ENCODE measurements around the gene FAM131A. TPM values are rescaled to one million over a fixed set of nuclear protein-coding genes. Genes with fewer than 3 reads are reported as not detected.

Gene FAM131A
- total and polyA plus RNA-seq, 9 of the 15 experiments (the other 6 are each of a cell fraction or from before 2014, with no cell fraction given), result 0.48 to 11.1 (median 4.3) TPM

DNA sequence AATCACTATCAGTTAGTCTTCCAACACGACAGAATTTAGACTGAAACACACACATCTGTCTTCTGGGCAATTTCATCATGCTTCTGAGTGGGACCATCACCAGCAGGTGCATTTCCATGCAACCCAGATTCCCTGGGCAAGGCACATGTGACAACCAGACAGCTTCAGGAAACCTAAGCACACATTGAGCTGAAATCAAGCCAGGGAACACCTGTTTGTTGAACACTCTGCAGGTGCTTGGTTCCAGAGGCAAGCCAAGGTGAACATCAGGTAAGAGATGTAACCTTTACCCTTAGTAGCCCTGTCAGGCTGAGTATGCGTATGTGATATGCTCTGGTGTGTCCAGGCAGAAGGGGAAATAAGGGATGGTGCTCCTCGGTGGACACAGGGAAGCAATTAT, 41.6 kb upstream of the FAM131A start (continued):
- TF ChIP-seq SREBF2 (CRISPR knock-in tag; IDR thresholded peaks at IDR 0.05), result no peak
- TF ChIP-seq, protein P1, sequence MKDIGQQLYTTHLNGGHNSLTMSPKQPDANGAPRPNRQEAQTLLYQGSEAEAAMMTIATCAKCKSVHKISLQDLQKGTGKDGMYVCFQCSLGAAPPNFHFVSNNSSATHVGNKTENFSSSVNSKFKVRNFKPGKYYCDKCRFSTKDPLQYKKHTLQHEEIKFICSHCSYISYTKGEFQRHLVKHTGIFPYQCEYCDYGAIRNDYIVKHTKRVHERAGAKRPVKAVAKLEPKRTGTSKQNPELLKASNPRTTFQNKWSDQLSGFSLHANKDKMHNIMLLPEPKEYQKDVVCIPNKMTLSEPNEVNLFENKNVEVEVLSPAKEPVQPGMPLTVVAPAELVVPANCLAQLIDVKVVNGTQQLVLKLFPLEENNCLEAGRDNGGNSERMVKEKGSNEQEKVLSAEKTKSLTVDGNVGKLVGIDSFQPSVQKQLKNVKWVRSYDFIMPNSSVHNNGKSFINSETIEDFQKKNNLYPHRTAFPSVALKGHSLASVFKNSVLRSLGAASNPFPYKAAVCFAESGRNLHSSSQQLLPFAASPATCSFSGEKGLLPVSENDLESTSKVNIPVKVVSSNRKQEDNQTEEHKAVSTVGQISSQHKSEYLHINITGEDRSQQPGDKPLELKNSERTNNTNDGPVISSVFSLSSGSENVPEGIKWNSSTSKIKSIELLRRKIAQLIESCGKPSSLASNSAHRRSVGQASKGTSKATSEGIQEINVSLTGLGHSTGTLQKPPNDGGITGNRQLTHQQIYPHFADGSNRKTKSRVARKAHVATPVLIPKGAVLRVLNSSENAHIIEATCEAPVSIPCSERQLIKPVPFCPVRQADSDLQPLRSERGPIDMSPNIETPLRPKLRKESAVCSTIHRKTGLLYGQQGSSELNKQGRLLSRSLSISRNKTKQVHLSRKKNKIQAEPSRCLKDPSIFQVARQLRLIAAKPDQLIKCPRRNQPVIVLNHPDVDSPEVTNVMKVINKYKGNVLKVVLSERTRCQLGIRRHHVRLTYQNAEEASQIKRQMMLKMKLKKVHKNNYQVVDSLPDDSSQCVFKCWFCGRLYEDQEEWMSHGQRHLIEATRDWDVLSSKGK (CRISPR knock-in tag; IDR thresholded peaks at IDR 0.05), result no peak
- TF ChIP-seq U2AF1 (optimal IDR thresholded peaks at IDR 0.05; ENCODE audit: low read depth, low read length), result no peak
- TF ChIP-seq, protein P2, sequence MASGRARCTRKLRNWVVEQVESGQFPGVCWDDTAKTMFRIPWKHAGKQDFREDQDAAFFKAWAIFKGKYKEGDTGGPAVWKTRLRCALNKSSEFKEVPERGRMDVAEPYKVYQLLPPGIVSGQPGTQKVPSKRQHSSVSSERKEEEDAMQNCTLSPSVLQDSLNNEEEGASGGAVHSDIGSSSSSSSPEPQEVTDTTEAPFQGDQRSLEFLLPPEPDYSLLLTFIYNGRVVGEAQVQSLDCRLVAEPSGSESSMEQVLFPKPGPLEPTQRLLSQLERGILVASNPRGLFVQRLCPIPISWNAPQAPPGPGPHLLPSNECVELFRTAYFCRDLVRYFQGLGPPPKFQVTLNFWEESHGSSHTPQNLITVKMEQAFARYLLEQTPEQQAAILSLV (tag; IDR thresholded peaks at IDR 0.05), result no peak
- TF ChIP-seq SNRNP70 (optimal IDR thresholded peaks at IDR 0.05; ENCODE audit: low read depth, low read length), result no peak
- TF ChIP-seq SNIP1 (IDR thresholded peaks at IDR 0.05; ENCODE audit: low read depth), result no peak
- TF ChIP-seq, protein P3, sequence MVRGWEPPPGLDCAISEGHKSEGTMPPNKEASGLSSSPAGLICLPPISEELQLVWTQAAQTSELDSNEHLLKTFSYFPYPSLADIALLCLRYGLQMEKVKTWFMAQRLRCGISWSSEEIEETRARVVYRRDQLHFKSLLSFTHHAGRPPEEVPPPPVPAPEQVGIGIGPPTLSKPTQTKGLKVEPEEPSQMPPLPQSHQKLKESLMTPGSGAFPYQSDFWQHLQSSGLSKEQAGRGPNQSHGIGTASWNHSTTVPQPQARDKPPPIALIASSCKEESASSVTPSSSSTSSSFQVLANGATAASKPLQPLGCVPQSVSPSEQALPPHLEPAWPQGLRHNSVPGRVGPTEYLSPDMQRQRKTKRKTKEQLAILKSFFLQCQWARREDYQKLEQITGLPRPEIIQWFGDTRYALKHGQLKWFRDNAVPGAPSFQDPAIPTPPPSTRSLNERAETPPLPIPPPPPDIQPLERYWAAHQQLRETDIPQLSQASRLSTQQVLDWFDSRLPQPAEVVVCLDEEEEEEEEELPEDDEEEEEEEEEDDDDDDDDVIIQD (CRISPR knock-in tag; IDR thresholded peaks at IDR 0.05), result no peak
- no peak for TF ChIP-seq SIN3B (IDR thresholded peaks at IDR 0.05; ENCODE audit: low read depth)
